GM19043 (cell line): ENCODE results near the gene TMEM132D.

Source experiments
- ATAC-seq: cut with Tn5 transposase; IDR thresholded peaks from one replicate; pipeline ENCODE4 v1.9.1; 2021; ENCODE audit warnings: low read depth; ENCODE audit not compliant: unreplicated experiment

The TMEM132D gene

DNA sequence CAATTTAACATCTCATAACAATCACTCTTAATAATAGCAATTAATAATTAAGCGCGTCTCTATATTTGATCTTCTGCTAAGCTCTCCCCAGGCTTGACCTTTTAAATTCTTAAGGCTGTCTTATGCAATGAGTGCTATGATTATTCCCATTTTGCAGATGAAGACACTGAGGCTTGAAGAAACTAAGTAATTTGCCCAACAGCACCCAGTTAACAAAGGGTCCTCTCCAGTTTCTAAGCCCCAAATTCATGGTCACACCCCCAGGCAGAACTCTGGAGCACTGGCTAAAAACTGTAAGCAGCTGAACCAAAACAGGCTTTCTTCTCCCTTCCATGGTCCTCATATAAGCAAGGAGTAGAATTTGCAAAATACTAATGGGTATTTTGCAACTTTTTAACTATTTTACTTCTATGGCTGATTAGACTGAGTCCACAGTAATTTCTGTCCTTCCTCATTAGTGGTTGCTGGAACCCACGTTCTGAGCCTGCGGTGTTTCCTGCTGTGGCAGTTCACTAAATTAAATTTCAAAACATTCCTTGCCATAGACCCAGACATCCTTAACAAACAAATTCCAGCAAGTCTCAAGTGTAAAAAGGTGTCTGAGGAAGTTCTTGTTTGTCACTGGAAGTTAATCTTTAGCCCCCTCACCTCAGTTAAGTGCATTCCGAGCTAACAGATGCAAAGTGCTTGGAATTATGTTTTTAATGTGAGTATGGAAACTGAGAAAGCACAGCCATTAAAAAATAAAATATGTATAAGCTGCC lies 76.5 kb downstream of the TMEM132D start:
- no peak for ATAC-seq

DNA sequence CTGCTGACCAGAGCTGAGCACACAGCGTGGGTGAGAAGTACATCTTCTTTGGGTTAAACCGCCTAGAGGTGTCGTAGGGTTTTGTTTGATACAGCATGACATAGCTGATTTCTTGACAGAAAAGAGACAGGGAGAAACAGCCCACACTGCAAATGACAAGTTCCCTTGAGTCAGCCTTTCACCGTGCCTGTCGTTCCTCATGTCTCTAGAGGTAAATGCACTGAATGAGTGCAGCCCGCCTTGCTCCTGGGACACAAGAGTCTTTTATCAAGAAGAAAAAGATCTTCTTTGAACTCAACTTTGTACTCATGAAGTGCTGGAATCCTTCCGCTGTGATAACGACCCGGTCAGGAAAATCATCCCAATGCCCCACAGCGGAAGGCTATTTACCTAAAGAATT lies 77.6 kb downstream of the TMEM132D start:
- no peak for ATAC-seq

DNA sequence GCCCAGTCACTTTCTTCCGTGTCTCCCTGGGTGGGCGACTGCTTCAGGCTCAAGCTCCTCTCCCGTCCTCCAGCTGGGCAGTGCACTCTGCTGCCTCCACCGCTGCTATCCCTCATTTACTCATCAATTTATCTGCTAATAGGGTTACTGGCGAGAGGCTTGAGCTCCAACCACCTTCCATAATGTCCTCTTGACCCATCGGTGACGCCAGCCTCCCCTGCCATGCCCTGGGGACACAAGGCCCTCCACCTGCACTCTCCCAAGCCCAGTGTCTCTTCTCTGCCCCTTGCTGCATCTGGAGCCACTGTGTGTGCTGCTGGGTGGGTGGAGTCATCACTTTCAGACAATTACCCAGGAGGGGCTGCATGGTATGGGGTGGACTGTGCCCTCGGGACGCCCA lies 78.5 kb downstream of the TMEM132D start:
- ATAC-seq, result no peak

DNA sequence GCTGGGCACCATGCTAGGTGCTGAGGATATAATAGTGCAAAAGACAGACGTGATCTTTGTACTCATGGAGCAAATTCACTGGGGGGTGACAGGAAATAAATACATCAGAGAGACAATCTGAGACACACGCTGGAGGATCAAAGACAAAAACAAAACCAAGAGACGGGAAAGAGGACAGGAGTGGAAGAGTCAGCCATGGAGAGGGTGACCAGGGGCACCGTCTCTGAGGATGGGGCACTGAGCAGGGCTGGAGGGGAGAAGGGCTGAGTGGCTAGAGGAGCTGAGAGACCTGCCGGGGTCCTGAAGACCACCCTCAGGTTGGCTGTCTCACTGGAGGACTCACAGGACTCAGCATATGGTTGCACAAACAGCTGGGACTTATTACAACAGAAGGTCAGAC lies 81.9 kb downstream of the TMEM132D start:
- ATAC-seq, result no peak

DNA sequence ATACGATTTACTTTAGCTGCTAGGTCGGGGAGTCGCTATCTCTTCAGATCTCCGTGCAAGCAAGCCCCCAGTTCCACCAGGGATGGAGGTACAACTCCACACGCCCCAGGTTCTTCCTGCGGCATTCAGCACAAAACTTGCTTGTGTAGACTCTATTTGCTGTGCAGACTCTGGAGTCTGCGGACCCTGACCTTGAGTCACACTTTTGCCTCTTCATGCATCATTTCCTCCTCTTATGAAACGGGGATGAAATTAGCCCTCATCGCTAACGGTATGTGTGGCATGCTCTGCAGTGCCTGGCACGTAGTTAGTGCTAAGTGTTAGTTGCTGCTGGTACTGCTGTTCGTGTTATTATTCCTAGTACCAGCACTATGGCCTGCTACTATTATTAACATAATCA lies 84.4 kb downstream of the TMEM132D start:
- no peak for ATAC-seq

DNA sequence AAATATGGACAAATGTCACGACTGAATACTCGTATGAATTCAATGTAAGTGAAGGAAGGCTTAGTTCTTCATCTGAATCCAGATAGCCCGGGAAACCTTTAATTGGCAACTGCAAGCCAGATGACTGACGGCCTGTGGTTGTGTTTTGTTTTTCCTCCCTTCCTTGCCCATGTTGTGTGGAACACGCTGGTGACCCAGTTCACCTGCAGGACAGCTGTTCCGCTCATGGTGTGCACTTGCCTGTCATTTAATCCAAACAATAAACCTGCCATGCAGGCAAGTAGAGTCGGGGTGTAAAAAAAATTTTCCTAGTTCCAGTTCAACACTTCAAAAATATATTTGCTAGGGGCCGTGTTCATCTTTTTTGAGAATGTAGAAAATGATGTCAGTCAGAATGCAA lies 88.0 kb downstream of the TMEM132D start:
- ATAC-seq, result no peak

DNA sequence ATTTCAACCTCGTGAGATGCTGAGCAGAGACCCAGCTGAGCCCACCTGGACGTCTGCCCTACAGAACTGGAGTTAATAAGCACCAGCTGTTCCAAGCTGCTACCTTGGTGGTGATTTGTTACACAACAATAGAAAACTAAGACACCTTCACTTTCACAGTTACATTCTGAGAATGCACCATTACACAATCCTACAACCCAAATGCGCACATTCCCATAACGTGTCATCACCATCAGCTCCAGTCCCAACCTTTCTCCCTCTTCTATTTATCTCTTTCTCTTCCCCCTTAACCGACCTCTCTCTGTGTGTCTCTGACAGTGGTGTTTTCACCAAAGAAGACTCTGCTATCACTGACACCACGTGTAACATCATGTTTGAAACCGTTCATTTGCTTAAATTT lies 91.9 kb downstream of the TMEM132D start:
- no peak for ATAC-seq

DNA sequence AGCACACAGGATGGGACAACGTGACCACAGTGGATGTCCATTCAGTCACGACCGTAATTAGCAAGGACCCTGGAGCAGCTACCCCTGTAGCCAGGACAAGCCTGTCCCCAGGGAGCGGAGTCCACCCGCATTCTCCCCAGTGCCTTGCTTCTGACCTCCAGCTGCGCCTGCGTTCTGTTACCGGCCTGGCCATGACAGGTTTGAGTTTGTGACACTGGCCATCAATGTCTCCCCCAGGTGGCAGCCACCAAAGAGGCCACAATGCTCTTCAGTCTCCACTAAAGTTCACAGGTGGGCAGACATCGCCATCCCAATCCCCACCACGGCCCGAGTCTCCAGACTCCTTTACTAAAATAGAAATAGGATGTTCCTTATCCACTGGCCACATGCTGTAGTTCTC lies 96.7 kb downstream of the TMEM132D start:
- no peak for ATAC-seq

DNA sequence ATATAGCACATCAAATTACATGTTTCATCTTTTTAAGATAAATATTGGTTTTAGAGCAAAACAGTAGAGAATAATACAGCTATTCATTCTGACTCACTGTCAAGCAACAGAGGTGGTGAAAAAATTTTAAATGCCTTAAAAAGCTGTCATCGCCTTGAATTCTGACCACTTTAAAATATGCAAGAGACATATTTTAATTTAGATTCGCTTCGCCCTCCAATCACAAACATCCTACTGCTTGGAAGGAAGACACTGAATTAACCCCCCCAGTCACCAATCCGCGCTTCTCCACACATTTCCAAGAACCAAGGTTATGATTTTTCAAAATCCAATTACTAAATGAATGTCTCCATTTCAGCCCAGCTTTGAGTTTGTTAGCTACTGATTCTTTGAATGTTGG lies 112.4 kb downstream of the TMEM132D start:
- no peak for ATAC-seq

DNA sequence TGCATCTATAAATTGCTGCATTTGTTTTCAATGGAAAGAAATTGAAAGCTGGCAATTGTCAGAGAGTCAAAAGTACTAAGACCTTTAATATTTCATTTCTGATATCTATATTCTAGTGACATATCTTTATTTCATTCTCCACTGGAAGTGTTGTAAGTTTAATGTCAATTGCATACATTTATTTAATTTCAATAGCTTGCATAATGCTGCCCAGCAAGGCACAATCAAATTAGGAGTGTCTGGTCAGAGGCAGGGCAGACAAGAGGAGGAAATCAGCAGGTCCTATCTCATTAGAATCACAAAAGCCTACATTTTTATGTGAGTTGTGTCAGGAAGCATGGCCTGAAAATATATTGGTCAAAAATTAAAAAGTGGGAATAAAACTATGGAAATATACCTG lies 112.9 kb downstream of the TMEM132D start:
- no peak for ATAC-seq

DNA sequence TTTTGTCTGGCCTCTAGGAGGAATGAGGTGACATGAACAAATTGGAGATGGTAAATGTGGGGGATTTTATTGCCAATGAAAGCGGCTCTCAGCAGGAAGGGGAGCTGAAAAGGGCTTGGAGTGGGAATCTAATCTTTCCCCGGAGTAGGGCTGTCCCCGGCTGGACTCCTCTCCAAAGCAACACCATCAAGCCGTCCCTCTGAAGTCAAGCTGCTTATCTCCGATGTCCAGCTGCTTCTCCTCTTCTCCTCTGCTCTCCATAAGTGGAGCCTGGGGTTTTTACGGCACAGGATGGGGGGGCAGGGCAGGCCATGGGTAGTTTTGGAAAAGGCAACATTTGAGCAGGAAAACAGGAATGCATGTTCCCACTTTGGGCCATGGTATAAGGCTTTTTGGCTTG lies 113.5 kb downstream of the TMEM132D start:
- ATAC-seq, result no peak

DNA sequence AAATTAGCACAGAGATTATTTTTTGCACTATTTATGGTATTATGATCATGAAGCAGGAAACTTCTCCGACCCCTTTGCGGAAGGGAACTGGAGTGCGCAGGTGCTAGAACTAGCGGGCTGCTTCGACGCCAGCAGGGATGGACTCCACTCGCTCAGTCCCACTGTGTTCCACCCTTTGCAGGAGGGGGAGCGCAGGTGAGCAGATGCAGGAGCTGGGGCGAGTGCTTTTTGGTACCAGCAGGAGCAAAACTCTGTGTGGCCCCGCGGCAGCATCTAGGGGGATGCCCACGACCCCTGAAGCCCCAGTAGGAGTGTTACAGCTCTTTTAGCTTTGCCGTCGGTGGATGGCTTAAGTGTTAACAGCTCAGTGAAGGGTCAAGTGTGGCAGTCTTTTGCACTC lies 113.9 kb downstream of the TMEM132D start:
- ATAC-seq, result no peak

DNA sequence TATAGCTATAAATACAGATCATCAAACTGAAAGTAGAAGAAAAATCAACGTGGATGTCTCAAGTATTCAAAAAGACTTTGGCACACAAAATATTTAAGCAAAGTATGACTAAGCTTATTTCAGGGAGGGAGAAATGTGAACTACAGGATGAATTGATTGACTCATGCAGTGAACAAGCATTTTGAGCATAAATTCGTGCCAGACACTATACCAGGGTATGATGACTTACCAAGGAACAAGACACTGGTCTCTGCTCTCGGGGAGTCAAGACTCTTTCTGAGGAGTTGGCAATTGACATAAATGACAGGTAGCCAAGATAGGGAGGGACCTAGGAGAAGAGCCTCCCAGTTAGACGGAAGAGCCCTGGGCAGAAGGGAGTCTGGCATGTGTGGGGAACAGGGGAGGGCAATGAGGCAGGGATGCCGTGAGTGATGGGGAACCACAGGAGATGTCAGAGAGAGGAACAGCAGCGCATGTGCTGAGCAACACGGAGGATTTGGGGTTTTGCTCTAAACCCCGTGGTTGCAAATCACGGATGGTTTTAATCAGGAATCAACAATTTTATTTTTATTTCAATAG lies 115.2 kb downstream of the TMEM132D start:
- no peak for ATAC-seq

DNA sequence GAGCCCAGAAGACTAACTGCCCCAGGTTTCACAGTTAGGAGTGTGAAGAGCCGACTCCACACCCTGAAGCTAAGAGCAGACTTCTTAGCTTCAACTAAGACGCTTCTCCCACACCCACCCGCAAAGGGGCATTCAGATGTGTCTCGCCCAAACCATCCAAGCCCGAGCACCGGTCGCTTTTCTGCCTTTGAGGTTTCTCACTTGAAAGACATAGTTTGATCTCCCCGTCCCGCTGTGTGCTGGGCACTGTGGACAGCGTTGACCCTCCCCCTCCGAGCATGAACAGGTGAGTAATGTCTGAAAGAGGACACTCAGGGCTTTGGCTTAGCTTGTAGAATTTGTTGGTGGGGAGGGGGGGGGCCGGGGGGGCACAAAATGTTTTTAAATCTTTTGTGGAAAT lies 123.8 kb downstream of the TMEM132D start:
- no peak for ATAC-seq

DNA sequence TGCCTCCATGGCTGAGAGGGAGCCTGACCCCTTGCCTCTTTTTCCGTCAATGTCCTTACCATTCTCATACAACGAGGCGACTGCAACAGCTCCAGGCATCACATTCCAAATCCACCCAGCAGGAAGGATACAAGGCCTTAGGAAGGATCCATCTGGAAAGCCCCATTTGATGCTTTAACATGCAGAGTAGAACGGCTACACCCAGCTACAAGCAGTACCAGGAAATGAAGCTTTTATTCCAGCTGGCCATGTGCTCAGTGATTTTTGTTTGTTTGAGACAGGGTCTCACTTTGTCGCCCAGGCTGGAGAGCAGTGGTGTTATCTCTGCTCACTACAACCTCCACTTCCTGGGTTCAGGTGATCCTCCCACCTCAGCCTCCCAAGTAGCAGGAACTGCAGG lies 124.8 kb downstream of the TMEM132D start:
- ATAC-seq, result no peak

DNA sequence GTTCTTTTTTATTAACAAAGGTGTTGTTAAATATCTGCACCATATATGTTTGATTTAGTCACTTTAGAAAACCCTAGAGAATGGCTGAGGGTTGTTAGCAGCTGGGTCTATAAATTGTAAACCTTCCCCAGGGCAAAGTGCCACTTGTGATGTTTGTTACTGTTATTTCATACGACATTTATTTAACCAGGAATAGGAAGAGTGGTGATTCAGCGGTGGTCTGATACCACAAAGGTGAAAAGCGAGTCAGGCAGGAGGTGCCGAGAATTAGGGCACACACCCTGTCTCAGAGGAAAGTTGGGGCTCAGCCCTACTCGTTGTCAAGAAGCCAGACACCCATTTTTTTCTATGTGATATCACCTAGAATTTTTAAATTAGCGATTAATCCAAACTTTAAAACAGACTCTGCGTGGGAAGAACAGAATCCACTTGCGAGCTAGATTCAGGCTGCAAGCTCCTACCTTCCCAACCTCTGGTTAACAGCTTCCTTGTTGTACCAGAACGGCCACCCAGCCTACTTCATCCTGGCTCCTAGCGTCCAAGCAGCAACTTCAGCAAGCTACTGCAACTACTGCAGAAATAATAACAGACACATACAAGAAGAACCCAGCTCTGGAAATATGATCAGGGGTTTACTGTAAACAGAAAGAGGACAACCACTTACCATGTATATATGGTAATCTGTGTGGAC lies 126.7 kb downstream of the TMEM132D start:
- ATAC-seq, result no peak

DNA sequence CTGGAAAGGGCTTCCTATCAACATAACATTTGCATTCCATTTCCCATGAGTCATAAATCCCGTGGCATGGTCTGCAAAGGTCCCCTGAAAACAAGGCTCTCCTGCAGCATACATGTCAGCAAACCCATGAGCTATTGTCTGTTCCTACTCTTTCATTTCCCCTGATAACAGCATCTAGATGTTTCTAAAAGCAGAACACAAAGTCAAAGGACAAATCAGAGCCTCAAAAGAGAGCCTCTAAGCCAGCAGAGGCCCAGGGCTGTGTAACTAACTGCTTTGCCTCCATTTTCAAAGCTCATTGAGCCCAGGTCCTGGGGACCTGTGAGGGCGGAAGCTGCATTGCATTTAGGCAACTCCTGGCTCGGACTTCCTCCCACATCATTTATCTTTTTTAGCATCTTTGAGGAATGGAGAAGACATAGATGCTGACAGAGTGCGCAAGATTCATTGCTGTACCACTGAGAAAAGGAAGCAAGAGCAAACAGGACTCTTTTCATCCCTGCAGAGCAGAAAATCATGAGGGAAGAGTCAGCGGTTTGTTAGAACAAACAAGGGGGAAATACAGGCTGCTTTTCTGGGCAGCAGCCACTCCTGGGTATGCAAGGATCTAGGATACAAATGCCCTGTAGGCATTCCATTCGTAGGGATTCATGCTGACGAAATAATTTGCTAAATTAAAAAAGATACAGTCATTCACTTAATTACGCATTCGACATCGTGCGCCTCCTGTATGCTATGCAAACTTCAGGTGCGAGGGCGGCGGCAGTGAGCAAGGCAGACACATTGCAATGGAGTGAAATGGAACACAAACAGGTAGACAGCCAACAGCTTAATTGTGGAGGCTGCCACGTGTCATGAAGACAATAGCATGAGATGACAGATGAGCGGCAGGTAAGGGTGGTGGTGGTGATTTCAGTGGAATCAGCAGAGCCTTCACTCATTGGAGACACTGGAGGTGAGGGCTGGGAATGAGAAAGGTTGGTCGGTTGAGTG lies 131.0 kb downstream of the TMEM132D start:
- ATAC-seq, result no peak

DNA sequence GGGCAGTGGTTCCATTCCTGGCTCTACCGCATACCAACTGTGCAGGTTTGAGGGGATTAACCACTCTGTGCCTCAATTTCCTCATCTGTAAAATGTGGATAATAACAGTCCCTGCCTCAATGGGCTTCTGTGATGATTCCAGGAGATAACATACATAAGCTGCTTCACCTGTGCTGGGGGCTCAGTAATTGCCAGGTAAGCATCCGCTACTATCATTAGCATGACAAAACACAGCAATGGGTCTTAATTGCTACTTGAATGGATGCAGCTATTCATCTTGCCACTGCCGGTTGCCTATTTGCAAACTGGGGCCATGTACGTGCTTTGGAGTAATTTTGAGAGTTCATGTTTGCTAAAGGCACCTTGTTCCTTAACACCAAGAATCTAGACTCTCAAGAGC lies 132.6 kb downstream of the TMEM132D start:
- ATAC-seq, result no peak

DNA sequence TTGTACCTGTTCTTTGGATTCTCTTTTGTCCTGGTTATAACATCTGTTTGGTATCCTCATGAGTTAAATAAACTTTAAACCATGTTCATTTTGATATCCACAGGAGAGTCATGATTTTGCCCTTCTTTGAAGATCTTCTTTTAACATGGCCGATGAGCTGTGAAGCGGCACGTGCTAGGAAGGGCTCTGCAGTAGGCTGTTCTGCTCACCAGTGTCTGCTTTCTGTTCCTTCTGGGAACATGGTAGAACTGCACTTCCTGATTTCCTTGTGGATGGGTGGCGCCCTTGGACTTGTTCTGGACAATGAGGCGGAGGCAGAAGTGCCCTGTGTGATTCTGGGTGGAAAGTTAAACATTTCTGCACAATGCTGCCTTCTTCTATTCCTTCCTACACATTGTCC lies 138.1 kb downstream of the TMEM132D start:
- no peak for ATAC-seq

DNA sequence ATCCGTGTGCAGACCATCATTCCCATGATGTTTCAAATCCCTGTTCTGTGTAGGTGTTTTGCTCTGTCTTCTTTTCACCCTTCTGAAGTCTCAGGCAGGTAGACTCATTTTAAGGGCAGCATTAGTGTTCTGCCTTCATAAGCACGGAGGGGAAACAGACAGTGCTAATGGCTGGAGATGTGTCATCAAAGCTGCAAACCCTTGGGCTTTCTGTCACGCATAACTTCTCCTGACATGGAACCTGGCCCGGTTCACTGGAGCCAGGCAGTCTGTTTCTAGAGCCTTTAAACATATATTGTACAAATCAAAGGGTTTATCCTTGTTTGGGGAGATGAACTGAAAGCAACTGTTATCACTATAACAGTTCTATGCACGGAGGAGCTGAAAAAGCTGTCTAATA lies 141.4 kb downstream of the TMEM132D start:
- ATAC-seq, result no peak

DNA sequence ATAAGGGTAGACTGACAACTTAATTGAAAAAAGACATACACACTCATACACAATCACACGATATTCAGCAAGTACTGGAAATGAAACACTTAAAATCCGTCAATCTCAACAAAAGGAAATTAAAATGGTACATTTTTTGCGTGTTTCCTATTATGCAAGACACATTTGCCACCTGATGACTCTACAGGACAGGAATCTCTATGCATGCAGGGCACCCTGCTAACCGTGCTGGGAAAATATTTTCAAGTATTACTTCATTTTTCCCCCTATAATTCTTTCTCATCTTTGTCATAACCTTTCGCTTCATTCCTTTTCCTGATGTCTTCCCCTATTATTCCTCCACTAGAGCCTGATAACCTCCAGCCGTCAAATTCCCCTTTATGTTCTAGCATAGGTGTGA lies 150.2 kb downstream of the TMEM132D start:
- ATAC-seq, result no peak
